Spleen (tissue), 7 donors: ENCODE results near the gene MUTYH.

Source experiments
- POLR2A ChIP-seq, 3 donors: fragments of 450-650 bp; IDR thresholded peaks; one replicate each; pipeline ENCODE4 v1.5.1; 2017; ENCODE audit warnings: antibody characterized with exemption in 3 of 3, mild to moderate bottlenecking in 1 of 3
- POLR2AphosphoS5 ChIP-seq, 3 donors: sonication (generic); formaldehyde crosslinking; IDR thresholded peaks; one replicate each; pipeline ENCODE4 v1.5.1; 2017; ENCODE audit warnings: antibody characterized with exemption in 3 of 3
- TF ChIP-seq, protein P1 (sequence below), 11 experiments: fragments of 200-600 bp in 7 of 11; fragments of 450-650 bp in 4 of 11; sonication (generic) in 4 of 11; IDR thresholded peaks in 8 of 11; conservative IDR thresholded peaks in 3 of 11; 1 replicate in 7 of 11; 2 replicates in 4 of 11; pipeline versions ENCODE4 v1.4.0 to v1.8.0; 2016 to 2021; ENCODE audit warnings: antibody characterized with exemption in 11 of 11, inconsistent platforms in 4 of 11, mild to moderate bottlenecking in 1 of 11
- donor health status: DM: no; HTN: no; CAD: no; lungs with moderate emphysema.
- donor health status: DM: no; HTN: no; CAD: no.
- donor health status: DM: no; HTN: no; CAD: no.

DNA sequence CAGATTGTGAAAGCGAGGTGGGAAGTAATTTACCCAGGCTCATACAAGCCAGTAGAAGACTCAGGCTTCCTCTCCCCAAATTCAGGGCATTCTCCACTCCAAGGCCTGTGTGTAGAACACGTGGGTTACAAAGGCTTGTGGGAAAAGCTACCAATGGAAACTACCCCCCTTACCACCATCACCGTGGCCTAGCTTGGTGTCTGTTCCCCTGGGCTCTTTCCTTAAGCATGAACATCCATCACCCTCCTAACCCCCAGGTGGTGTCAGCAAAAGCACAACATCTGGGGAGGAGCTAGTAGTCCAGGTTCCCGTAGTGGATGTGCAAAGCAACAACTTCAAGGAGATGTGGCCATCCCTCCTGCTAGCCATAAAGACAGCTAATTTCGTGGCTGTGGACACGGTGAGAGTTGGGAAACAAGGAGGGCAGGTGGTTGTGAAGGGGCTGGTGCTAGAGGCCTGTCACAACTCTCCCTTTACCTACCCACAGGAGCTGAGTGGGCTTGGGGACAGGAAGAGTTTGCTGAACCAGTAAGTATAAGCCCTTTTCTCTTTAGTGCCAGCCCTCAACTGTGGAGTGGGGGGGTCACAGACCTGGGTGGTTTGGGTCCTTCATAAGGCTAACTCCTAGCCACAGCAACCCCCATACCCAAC, 701 bp upstream of the MUTYH start:
- TF ChIP-seq, protein P1, sequence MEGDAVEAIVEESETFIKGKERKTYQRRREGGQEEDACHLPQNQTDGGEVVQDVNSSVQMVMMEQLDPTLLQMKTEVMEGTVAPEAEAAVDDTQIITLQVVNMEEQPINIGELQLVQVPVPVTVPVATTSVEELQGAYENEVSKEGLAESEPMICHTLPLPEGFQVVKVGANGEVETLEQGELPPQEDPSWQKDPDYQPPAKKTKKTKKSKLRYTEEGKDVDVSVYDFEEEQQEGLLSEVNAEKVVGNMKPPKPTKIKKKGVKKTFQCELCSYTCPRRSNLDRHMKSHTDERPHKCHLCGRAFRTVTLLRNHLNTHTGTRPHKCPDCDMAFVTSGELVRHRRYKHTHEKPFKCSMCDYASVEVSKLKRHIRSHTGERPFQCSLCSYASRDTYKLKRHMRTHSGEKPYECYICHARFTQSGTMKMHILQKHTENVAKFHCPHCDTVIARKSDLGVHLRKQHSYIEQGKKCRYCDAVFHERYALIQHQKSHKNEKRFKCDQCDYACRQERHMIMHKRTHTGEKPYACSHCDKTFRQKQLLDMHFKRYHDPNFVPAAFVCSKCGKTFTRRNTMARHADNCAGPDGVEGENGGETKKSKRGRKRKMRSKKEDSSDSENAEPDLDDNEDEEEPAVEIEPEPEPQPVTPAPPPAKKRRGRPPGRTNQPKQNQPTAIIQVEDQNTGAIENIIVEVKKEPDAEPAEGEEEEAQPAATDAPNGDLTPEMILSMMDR (IDR thresholded peaks at IDR 0.05 in 8 of 11, conservative IDR thresholded peaks at IDR 0.05 in 3 of 11): no peak
- TF ChIP-seq POLR2A (IDR thresholded peaks at IDR 0.05) (no peak), POLR2AphosphoS5 (IDR thresholded peaks at IDR 0.05) (no peak)
